GM21381 (cell line): Measurements from ENCODE around the gene HOXC11.

Experiments used
- ATAC-seq: cut with Tn5 transposase; IDR thresholded peaks from one replicate; pipeline ENCODE4 v1.9.1; 2021; ENCODE audit warnings: mild to moderate bottlenecking, moderate library complexity; ENCODE audit not compliant: unreplicated experiment

Gene HOXC11

GRCh38 chr12:54019924-54020590, 47.1 kb downstream of the HOXC11 start:
- no peak for ATAC-seq

DNA sequence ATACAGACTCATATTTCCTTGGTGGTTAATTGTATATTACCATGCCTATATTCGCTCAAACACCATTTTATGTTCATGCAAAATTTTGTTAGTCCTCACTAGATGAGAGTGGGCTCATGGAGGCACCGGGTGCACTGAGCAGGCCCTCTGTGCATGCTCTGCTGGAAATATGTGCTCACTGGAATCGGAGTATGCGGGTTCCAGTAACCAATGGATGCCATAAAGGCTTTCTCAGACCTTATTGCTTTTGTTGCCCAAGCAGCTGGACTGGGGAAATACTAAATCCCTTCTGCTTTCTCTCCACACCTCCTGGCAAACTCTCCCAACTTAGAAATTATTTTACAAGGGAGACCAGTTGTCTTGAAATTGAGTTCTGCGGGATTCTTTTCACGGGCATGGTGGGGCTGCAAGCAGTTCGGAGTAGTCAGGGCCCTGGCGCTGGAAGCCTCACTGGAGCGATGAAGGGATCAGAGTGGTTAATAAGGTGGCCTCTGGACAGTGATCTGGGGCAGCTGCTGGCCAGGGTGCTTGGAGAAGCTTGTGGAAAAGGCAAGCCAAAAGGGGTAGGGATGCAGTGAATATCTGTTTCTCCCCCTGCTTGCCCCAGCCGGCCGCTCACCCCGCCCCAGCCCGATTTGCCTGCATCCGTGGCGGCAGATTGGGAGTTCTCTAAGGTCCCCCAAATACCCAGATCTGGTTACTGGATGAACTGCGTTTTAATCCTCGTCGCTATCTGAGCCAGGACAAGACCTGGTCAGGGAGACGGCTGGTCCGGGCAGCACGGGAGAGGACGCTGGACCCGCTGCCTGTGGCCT, 47.9 kb downstream of the HOXC11 start:
- ATAC-seq: no peak

GRCh38 chr12:54021432-54022013, 48.6 kb downstream of the HOXC11 start:
- no peak for ATAC-seq

GRCh38 chr12:54022960-54023884, 50.3 kb downstream of the HOXC11 start:
- ATAC-seq: no peak

GRCh38 chr12:54024127-54024526, 51.2 kb downstream of the HOXC11 start:
- ATAC-seq: no peak

DNA sequence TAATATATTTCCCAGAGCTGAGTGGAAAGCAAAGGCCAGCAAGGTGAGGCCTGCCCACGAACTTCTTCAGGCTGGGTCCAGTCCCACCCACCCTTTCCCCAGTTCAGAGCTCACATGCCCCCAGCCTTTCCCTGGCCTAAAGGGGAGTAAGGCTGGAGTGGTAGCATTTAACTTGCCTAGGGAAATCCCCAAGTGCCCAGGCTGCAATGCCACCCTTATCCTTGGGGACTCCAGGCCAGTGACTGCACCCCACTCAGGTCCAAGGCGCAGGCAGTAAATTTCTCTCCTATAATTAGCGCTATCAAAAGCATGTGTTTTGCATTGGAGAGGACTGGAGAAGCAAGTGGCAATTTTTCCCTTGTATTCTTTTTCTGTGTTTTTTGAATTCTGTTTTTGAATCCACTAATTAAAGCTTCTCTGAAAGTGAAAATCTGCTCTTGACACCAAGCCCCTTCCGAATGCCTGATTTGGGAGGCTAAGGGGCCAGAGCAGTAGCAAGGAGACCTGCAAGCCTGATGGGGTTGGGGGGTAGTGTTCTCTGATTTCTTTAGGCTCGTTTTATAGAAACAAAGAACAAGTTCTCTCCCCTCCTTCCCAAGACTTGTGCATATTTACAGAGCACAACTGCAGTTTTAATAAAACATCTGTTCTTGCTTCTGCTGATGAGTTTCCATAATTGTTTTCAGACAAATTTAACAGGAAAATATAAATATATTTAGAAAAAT, 51.8 kb downstream of the HOXC11 start:
- ATAC-seq: no peak

GRCh38 chr12:54025499-54026405, 52.8 kb downstream of the HOXC11 start:
- no peak for ATAC-seq

DNA sequence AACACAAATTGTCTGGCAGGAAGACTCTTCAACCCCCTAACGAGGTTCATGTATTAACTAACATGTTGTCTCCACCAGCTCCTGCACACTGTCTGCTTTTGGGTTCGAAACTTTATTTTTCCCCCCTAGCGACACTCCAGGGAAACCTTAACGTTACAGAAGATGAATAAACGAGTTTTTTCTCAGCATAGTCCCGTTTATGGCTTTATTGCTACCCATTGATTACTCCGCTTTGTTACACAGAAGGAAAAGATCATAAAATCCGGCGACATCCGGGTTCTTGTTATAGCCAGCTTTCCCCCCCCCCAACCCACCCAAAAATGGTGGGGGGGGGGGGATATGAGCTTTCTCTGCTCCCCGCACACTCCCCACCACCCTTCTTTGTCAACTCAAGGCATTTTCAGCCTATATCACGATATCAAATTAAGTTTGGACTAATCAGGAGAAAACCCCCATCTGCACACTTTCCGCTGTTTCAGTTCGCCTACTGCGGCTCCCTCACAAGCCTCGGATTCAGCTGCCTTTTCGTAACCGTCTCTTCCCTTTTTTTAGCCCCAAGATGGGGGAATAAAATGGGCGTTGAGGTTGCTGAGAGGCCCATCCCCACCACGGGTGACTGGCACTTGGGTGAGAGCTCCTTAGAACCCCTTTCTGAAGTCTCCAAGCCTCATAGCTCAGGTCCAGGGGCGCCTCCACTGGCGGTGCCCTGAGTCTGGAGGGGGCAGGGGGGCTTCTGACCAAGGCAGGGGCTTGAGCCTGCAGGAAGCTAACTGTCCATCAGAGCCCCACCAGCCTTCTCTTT, 53.9 kb downstream of the HOXC11 start:
- ATAC-seq: no peak
